CD14-positive monocyte (primary cell): ENCODE data around the gene CADM4. TPM values are rescaled to one million over a fixed set of nuclear protein-coding genes. Genes with fewer than 3 reads are reported as not detected.

Source experiments
- DNase-seq, 3 donors: peaks; one replicate each; pipeline ENCODE4 v3.0.0-alpha.2; 2011 to 2022
- H2AFZ ChIP-seq: 2 replicates; pipeline ENCODE4 v1.6.0; 2012; ENCODE audit warnings: mild to moderate bottlenecking, low read depth, low read length, inconsistent platforms; ENCODE audit not compliant: insufficient read depth, poor library complexity, severe bottlenecking
- H3K27ac ChIP-seq, 2 donors: 1 replicate in 1 of 2; 2 replicates in 1 of 2; pipeline ENCODE4 v1.5.1; 2012 to 2013; ENCODE audit warnings: low read length in 2 of 2, control low read depth in 1 of 2, inconsistent platforms in 1 of 2, low read depth in 1 of 2, mild to moderate bottlenecking in 1 of 2
- H3K27me3 ChIP-seq, 2 donors: one replicate each; pipeline versions ENCODE4 v1.6.0 to v1.6.1; 2011 to 2013; ENCODE audit warnings: low read length in 2 of 2; ENCODE audit not compliant: control insufficient read depth in 2 of 2, insufficient read depth in 2 of 2
- H3K36me3 ChIP-seq, 2 donors: replicated peaks in 1 of 2; 1 replicate in 1 of 2; 2 replicates in 1 of 2; pipeline versions ENCODE4 v1.5.1 to v1.6.1; 2012 to 2013; ENCODE audit warnings: low read length in 2 of 2, control low read depth in 1 of 2, inconsistent platforms in 1 of 2, mild to moderate bottlenecking in 1 of 2; ENCODE audit not compliant: insufficient read depth in 2 of 2, control insufficient read depth in 1 of 2
- H3K4me1 ChIP-seq, 2 donors: 1 replicate in 1 of 2; 2 replicates in 1 of 2; pipeline versions ENCODE4 v1.5.1 to v1.6.1; 2012 to 2013; ENCODE audit warnings: low read length in 2 of 2, control low read depth in 1 of 2, inconsistent platforms in 1 of 2, mild to moderate bottlenecking in 1 of 2, moderate library complexity in 1 of 2; ENCODE audit not compliant: insufficient read depth in 2 of 2, control insufficient read depth in 1 of 2
- H3K4me2 ChIP-seq: replicated peaks from 2 replicates; pipeline ENCODE3; 2012; ENCODE audit warnings: low read length, moderate library complexity, mild to moderate bottlenecking; ENCODE audit not compliant: poor library complexity, severe bottlenecking; ENCODE audit errors: extremely low read depth
- H3K4me3 ChIP-seq, 3 experiments: fragments of 200-600 bp in 1 of 3; sonication (generic) in 1 of 3; replicated peaks in 1 of 3; 1 replicate in 2 of 3; 2 replicates in 1 of 3; pipeline ENCODE4 v1.5.1; 2011 to 2013; ENCODE audit warnings: low read length in 3 of 3, mild to moderate bottlenecking in 3 of 3, control low read depth in 2 of 3, low read depth in 2 of 3, inconsistent platforms in 1 of 3, moderate library complexity in 1 of 3
- H3K79me2 ChIP-seq: 2 replicates; pipeline ENCODE4 v1.6.0; 2012; ENCODE audit warnings: mild to moderate bottlenecking, control low read depth, inconsistent platforms, low read length, moderate library complexity; ENCODE audit not compliant: insufficient read depth
- H3K9ac ChIP-seq: 2 replicates; pipeline ENCODE4 v1.6.0; 2017; ENCODE audit warnings: low read length, mild to moderate bottlenecking; ENCODE audit not compliant: insufficient read depth, poor library complexity, severe bottlenecking
- H3K9me3 ChIP-seq, 2 donors: replicated peaks in 1 of 2; 1 replicate in 1 of 2; 2 replicates in 1 of 2; pipeline versions ENCODE4 v1.5.1 to v1.6.1; 2012 to 2013; ENCODE audit warnings: low read length in 2 of 2, control low read depth in 1 of 2; ENCODE audit not compliant: control insufficient read depth in 1 of 2, insufficient read depth in 1 of 2
- H4K20me1 ChIP-seq: 2 replicates; pipeline ENCODE4 v1.6.0; 2012; ENCODE audit warnings: mild to moderate bottlenecking, low read length, control low read depth, moderate library complexity; ENCODE audit not compliant: insufficient read depth
- H3K27ac Mint-ChIP-seq, 7 donors: one replicate each; pipeline ENCODE4 v1.8.0; 2020; ENCODE audit warnings: mild to moderate bottlenecking in 7 of 7, mixed read lengths in 7 of 7, moderate library complexity in 6 of 7, inconsistent platforms in 2 of 7
- H3K27me3 Mint-ChIP-seq, 3 donors: one replicate each; pipeline ENCODE4 v1.8.0; 2021 to 2022; ENCODE audit warnings: low read depth in 3 of 3, mild to moderate bottlenecking in 3 of 3, mixed read lengths in 3 of 3, moderate library complexity in 3 of 3, inconsistent platforms in 1 of 3
- H3K36me3 Mint-ChIP-seq, 2 donors: one replicate each; pipeline ENCODE4 v1.8.0; 2020; ENCODE audit warnings: mixed read lengths in 2 of 2, inconsistent platforms in 1 of 2, mild to moderate bottlenecking in 1 of 2
- H3K4me1 Mint-ChIP-seq: one replicate; pipeline ENCODE4 v1.8.0; 2020; ENCODE audit warnings: mild to moderate bottlenecking, mixed read lengths
- H3K4me3 Mint-ChIP-seq, 2 donors: one replicate each; pipeline ENCODE4 v1.8.0; 2020; ENCODE audit warnings: mild to moderate bottlenecking in 2 of 2, mixed read lengths in 2 of 2, moderate library complexity in 1 of 2
- H3K9me3 Mint-ChIP-seq, 7 donors: one replicate each; pipeline ENCODE4 v1.8.0; 2020 to 2022; ENCODE audit warnings: mixed read lengths in 7 of 7, mild to moderate bottlenecking in 6 of 7, moderate library complexity in 6 of 7, inconsistent platforms in 2 of 7
- WGBS: methylation state at CpG from one replicate; pipeline ENCODE4 v1.1.5; 2013; ENCODE audit warnings: missing lambda C conversion rate; ENCODE audit not compliant: insufficient coverage; 5-methylcytosine and 5-hydroxymethylcytosine counted together
- intact Hi-C, 2 donors: fragments of 100-400 bp; cut with micrococcal nuclease; formaldehyde crosslinking; loops; one replicate each; pipeline versions ENCODE4 v1.15.0 to v1.15.1; 2023
- polyA plus RNA-seq, 3 donors: library from polyadenylated mRNA; depleted of rRNA in 1 of 3; unstranded in 2 of 3; stranded (reverse) in 1 of 3; fragments of 300-500 nt in 2 of 3; fragments of >200 nt in 1 of 3; fragmentation: Illumina TruSeq in 2 of 3; gene quantifications; 1 replicate in 2 of 3; 2 replicates in 1 of 3; pipeline ENCODE4 v1.2.3, GENCODE V29; 2012 to 2021
- TF ChIP-seq, protein P1 (sequence below): fragments of 200-600 bp; IDR thresholded peaks from one replicate; pipeline ENCODE4 v1.8.0; 2022; ENCODE audit warnings: antibody characterized with exemption, mild to moderate bottlenecking

The CADM4 gene
- polyA plus RNA-seq, 3 donors, result 0.10 to 0.91 (median 0.31) TPM

DNA sequence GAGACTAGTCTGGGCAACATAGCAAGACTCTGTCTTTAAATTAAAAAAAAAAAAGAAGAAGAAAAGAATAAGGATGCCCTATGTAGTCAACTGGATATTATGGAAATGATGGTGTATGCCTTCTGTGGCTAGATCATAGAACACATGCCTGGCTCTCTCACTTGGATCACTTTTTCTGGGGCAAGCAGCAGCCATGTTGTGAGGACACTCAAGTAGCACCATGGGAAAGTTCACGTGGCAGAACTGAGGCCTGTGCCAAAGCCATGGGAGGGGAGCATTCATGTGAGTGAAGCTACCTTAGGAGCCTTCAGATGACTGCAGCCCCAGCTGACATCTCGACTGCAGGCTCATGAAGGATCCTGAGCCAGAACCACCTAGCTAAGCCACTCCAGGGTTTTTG lies 18.4 kb upstream of the CADM4 start:
- TF ChIP-seq, protein P1, sequence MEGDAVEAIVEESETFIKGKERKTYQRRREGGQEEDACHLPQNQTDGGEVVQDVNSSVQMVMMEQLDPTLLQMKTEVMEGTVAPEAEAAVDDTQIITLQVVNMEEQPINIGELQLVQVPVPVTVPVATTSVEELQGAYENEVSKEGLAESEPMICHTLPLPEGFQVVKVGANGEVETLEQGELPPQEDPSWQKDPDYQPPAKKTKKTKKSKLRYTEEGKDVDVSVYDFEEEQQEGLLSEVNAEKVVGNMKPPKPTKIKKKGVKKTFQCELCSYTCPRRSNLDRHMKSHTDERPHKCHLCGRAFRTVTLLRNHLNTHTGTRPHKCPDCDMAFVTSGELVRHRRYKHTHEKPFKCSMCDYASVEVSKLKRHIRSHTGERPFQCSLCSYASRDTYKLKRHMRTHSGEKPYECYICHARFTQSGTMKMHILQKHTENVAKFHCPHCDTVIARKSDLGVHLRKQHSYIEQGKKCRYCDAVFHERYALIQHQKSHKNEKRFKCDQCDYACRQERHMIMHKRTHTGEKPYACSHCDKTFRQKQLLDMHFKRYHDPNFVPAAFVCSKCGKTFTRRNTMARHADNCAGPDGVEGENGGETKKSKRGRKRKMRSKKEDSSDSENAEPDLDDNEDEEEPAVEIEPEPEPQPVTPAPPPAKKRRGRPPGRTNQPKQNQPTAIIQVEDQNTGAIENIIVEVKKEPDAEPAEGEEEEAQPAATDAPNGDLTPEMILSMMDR, result no peak
- DNase-seq, result peak in 1 of 3 donors; percentile 17
- Histone ChIP-seq H3K9me3 (peaks cover 7 to 8% of the 10 kb centered on the region in 2 donors), H3K27me3 (no peaks in the 10 kb centered on the region), H3K4me2 (no peak overlapping the region), H3K36me3 (peaks cover 92 to 100% of the 10 kb centered on the region in 2 donors), H3K4me1 (no peaks in the 10 kb centered on the region), H3K27ac (no peak overlapping the region), H3K4me3 (no peak overlapping the region), H3K9ac (no peak overlapping the region), H4K20me1 (peaks cover 100% of the 10 kb centered on the region), H3K79me2 (peaks cover 80% of the 10 kb centered on the region), H2AFZ (no peak overlapping the region)
- Mint-ChIP-seq H3K9me3 (peaks cover 6 to 19% (median 11%) of the 10 kb centered on the region in 7 donors), H3K27ac (peak overlapping the region in 3 of 7 donors; percentile 13 to 26 (median 18)), H3K36me3 (peaks cover 88 to 99% of the 10 kb centered on the region in 2 donors), H3K4me3 (no peak overlapping the region), H3K27me3 (peaks cover 0 to 8% (median 0%) of the 10 kb centered on the region in 3 donors), H3K4me1 (no peaks in the 10 kb centered on the region)
- intact Hi-C loops, result no loop called here
- 100% methylated on average over 1 of the region's 2 CpGs for WGBS

DNA sequence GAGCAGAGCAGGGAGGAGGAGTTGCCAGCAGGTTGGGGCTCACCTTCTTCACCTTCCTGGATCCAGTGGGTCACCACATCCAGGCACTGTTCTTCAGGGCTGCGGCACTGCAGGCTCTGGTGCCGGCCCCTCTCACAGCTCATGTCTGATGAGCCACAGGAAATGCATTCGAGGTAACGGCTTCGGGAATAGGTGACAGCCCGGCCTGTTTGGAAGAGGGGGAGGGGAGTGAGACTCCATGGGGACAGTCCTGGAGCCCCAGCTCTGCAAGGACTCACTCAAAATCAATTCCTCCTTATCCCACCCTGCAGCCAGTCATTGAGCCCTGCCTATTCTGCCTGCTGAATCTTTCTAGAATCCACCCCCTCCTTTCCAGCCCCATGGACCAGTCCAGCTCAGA lies 16.8 kb upstream of the CADM4 start:
- H3K4me2 ChIP-seq, result no peak overlapping the region
- Mint-ChIP-seq H3K4me1 (no peaks in the 10 kb centered on the region), H3K36me3 (peaks cover 88 to 99% of the 10 kb centered on the region in 2 donors), H3K27me3 (peaks cover 0 to 7% (median 0%) of the 10 kb centered on the region in 3 donors), H3K4me3 (no peak overlapping the region), H3K9me3 (peaks cover 6 to 16% (median 9%) of the 10 kb centered on the region in 7 donors), H3K27ac (peak overlapping the region in 5 of 7 donors; percentile 21 to 72 (median 68))
- H3K27ac ChIP-seq, result no peak overlapping the region
- H3K4me1 ChIP-seq, result no peaks in the 10 kb centered on the region
- H3K4me3 ChIP-seq, result no peak overlapping the region
- DNase-seq, result peak in 1 of 3 donors; percentile 14
- peaks cover 94 to 100% of the 10 kb centered on the region in 2 donors for H3K36me3 ChIP-seq
- H3K79me2 ChIP-seq, result peaks cover 70% of the 10 kb centered on the region
- intact Hi-C loops, result no loop called here
- WGBS, result 100% methylated on average over 2 of the region's 6 CpGs
- H2AFZ ChIP-seq, result no peak overlapping the region
- no peak overlapping the region for H3K9ac ChIP-seq
- no peaks in the 10 kb centered on the region for H3K27me3 ChIP-seq
- TF ChIP-seq, protein P1, result no peak
- peaks cover 7 to 8% of the 10 kb centered on the region in 2 donors for H3K9me3 ChIP-seq
- peaks cover 100% of the 10 kb centered on the region for H4K20me1 ChIP-seq
